WI38 (cell line): ENCODE data around the gene ZDHHC8.

Experiments used
- H3K4me3 ChIP-seq: 2 replicates; pipeline ENCODE4 v1.5.1; 2011; ENCODE audit warnings: low read depth, mild to moderate bottlenecking, control low read depth, low read length
- CTCF ChIP-seq: IDR thresholded peaks from 2 replicates; pipeline ENCODE4 v1.5.1; 2012; ENCODE audit warnings: low read depth, mild to moderate bottlenecking, control low read depth, low read length

ZDHHC8 gene

DNA sequence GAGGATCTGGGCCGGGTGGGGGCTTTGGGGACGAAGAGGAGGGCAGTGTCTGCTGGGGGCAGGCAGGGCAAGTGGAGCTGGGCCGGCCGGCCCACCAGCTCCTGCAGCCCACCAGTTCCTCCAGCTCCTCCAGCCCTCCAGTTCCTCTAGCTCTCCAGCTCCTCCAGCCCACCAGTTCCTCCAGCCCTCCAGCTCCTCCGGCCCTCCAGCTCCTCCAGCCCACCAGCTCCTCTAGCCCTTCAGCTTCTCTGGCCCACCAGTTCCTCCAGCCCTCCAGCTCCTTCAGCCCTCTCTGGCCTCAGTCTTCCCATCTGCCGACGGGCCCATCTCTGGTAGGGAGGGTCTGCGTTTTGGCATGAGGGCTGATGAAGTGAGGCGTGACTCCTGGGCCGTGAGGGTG, 28.4 kb downstream of the ZDHHC8 start:
- H3K4me3 ChIP-seq, result no peak overlapping the region
- no peak for TF ChIP-seq CTCF

DNA sequence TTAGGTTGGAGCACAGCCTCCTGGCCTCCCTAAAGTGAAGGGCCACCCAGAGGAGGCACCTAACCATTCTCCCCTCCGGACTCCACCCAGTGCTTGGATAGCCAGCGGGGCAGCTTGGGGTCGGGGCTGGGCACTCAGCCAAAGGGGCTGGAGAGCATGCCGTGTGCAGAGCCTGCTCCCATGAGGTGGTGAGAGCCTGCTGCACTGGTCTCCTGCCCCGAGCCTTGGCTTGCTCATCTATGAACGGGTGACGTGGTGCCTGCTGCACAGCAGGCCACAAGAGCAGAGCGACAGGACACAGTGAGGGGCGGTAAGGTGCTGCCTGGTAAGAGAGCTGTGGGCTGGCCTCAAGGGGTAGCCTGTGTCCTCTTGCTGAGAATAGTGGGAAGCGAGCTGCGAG, 33.3 kb downstream of the ZDHHC8 start:
- TF ChIP-seq CTCF, result no peak
- H3K4me3 ChIP-seq, result no peak overlapping the region

DNA sequence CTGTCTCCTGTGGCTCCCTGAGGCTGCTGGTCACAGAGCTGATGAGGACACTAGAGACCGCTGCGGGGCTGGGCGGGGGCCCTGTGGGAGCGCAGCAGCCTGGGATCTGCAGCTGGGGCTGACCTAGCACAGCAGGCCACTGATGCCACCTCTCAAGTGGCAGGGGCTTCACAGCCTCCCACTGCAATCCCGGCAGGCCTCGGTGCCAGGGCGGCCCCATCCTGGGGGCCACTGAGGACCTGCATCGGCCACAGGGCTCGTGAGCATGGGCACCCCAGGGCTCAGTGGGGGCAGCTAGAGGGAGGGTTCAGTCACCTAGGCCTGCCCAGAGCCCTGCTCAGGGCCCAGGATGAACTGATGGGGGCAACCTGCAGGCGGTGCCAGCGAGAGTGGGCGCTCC, 33.8 kb downstream of the ZDHHC8 start:
- no peak for TF ChIP-seq CTCF
- no peak overlapping the region for H3K4me3 ChIP-seq

GRCh38 chr22:20165913-20166312, 34.3 kb downstream of the ZDHHC8 start:
- no peak for TF ChIP-seq CTCF
- H3K4me3 ChIP-seq, result no peak overlapping the region

- H3K4me3 ChIP-seq, result no peak overlapping the region
- TF ChIP-seq CTCF, result no peak
These were observed 35.1 kb downstream of the ZDHHC8 start for GRCh38 chr22:20166703-20167102.

DNA sequence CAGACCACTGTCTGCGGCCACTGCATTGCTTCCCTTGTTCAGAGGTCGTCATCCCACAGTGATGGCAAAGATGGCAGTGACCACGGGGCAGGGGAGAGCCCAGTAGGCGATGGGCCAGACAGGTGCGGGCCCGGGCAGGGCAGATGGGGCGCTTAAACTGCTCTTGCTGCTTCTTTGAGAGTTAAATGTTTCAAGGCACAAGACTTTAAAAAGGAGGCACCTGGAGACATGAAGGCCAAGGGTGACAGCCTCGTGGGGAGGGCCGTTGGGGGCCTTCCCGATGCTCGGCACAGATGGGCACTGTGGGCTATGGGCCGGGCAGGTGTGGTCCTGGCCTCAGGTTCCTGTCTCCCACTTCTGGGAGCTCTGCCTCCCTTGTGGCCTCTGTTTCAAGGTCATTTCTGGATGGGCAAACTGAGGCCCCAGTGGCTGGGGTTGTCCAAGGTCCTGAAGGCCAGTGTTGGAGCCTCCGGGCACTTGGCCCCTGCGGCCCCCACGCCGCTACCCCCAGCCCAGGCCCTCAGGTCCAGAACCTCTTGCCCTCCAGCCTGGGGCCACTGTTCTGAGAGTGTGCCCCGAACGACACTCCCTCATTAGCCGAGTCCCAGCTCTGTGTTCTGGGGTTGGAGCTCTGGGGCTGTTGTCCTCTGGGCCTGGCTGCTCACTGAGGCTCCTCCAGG, 36.2 kb downstream of the ZDHHC8 start:
- TF ChIP-seq CTCF, result no peak
- no peak overlapping the region for H3K4me3 ChIP-seq

DNA sequence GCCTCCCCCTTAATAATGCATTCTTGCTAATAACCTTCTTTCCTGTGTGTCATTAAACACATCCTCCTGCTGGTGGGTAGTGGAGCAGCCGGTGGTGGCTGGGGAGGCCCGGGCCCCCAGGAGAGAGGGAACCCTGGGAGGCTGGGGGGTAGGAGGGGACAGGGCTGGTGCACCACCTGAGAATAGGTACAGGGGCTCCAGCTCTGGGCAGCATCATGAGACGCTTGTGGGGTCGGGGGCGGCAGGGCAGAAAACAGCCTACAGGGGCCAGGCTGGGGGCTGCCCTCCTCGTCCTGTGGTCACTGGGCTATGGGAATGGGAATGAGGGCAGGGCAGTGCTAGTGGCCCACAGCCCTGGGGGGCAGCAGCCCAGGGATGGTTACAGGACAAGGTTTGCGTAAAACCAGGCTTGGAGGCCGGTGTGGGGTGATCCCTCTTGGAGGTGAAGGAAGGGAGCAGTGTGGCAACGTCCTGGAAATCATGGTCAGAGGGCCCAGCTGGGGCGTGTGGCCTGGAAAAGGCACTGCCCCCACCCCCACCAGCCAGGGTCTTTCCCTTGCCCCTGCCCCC, 37.7 kb downstream of the ZDHHC8 start:
- TF ChIP-seq CTCF, result no peak
- H3K4me3 ChIP-seq, result no peak overlapping the region
